ENCODE results near the gene DAB1.

Gene DAB1

DNA sequence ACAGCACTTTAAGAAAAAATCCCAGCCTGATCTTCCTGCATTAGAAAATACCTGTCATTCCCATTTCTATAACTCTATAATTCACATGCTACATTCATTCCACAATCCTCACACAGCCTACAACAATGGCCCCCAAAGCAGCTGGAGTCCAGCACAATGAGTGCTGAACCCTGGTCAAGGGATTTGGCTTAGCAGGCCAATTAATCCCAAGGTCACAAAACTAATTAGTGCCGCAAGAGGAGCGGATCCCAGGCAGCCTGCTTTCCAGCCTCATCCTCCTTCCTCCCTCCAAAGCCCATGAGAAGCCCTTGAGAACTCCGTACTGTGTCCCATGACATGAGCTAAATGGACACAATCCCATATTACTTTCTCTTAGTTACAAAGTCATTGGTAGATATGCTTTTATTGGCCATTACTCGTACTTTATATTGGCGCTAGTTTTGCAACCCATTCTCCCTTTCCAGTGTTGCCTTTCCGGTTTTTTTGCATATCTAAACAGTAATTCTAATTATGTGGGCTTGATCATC lies 94.8 kb downstream of the DAB1 start:
- no peak for TF ChIP-seq CTCF (IDR thresholded peaks at IDR 0.05; ENCODE audit: low read depth, low read length, missing control alignments)
- no peak overlapping the region for H3K4me3 ChIP-seq (ENCODE audit: low read depth, low read length)
- in situ Hi-C loops (cut with HindIII; ENCODE audit: low sequenced_read_pairs): no loop called here
- no peak for DNase-seq (ENCODE audit: low read depth)

- in situ Hi-C loops (cut with HindIII; ENCODE audit: low sequenced_read_pairs): no loop called here
- DNase-seq (ENCODE audit: low read depth): no peak
- H3K4me3 ChIP-seq (ENCODE audit: low read depth, low read length): no peak overlapping the region
- no peak for TF ChIP-seq CTCF (IDR thresholded peaks at IDR 0.05; ENCODE audit: low read depth, low read length, missing control alignments)
Observed at GRCh38 chr1:57327946-57328345, 95.9 kb downstream of the DAB1 start.

GRCh38 chr1:57327336-57327735 lies 96.5 kb downstream of the DAB1 start:
- no peak overlapping the region for H3K4me3 ChIP-seq (ENCODE audit: low read depth, low read length)
- in situ Hi-C loops (cut with HindIII; ENCODE audit: low sequenced_read_pairs): no loop called here
- no peak for DNase-seq (ENCODE audit: low read depth)
- TF ChIP-seq CTCF (IDR thresholded peaks at IDR 0.05; ENCODE audit: low read depth, low read length, missing control alignments): no peak

GRCh38 chr1:57325536-57325935 lies 98.3 kb downstream of the DAB1 start:
- DNase-seq (ENCODE audit: low read depth): no peak
- in situ Hi-C loops (cut with HindIII; ENCODE audit: low sequenced_read_pairs): no loop called here
- no peak overlapping the region for H3K4me3 ChIP-seq (ENCODE audit: low read depth, low read length)
- TF ChIP-seq CTCF (IDR thresholded peaks at IDR 0.05; ENCODE audit: low read depth, low read length, missing control alignments): no peak

DNA sequence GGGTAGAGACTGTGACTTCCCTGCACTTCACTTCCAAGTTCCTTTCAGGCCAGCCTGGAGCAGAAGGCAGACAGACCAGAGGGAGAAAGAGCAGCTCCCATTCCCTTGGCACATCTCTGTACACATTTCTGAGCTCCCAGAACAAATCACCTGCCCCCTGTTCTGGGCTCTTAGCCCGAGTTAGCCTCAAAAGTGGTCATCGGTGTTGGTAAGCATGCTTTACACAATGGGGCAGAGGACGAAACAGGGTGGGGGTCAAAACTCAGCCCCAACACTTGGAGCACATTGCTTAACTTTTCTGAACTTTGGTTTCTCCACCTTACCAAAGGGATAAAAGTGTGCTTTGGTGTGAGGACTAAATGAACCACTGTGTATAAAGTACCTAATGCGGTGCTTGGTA lies 98.7 kb downstream of the DAB1 start:
- DNase-seq (ENCODE audit: low read depth): no peak
- in situ Hi-C loops (cut with HindIII; ENCODE audit: low sequenced_read_pairs): no loop called here
- no peak for TF ChIP-seq CTCF (IDR thresholded peaks at IDR 0.05; ENCODE audit: low read depth, low read length, missing control alignments)
- no peak overlapping the region for H3K4me3 ChIP-seq (ENCODE audit: low read depth, low read length)

DNA sequence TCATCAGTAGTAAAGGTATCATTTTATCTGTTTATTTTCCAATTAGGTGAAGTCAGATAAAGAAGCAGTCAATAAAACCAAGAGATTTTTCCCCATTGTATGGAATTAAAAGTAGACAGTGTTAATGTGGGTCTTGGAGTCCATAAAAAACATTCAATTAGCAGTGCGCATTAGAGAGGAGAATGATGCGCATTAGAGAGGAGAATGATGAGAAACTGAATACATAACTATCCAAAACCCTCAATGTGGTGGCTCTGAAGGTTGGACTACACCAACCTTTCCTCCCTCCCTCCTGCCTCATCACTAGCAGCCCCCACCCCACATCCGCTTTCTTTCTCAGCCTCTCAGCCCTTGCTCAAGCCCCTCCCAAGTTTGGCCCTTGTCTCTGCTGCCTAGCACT lies 99.5 kb downstream of the DAB1 start:
- no peak for TF ChIP-seq CTCF (IDR thresholded peaks at IDR 0.05; ENCODE audit: low read depth, low read length, missing control alignments)
- DNase-seq (ENCODE audit: low read depth): no peak
- no peak overlapping the region for H3K4me3 ChIP-seq (ENCODE audit: low read depth, low read length)
- in situ Hi-C loops (cut with HindIII; ENCODE audit: low sequenced_read_pairs): no loop called here

DNA sequence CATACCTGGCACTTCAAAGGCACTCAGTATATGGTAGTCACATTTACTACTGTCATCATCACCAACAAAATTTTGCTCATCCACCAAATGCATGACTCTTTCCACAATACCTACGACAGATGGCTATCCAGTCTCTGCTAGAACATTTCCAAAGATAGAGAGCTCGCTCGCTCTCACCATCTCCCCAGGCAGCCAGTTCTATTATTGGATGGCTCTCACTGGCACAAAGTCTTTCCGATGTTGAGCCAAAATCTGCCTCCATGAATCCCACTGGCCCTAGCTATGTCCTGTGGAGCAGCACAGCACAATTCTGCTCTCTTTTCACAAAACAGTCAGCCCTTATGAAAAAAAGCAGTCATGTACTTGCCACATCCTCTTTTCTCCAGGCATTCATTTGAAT lies 102.1 kb downstream of the DAB1 start:
- in situ Hi-C loops (cut with HindIII; ENCODE audit: low sequenced_read_pairs): no loop called here
- no peak for TF ChIP-seq CTCF (IDR thresholded peaks at IDR 0.05; ENCODE audit: low read depth, low read length, missing control alignments)
- no peak overlapping the region for H3K4me3 ChIP-seq (ENCODE audit: low read depth, low read length)
- no peak for DNase-seq (ENCODE audit: low read depth)
